Neuronal stem cell (in vitro differentiated cells): ENCODE measurements around the gene RSPH1.

ENCODE experiments used
- DNase-seq: peaks from one replicate; pipeline ENCODE4 v3.0.0-alpha.2; 2013; ENCODE audit warnings: low spot score
- H2AFZ ChIP-seq: one replicate; pipeline ENCODE4 v1.6.1; 2013; ENCODE audit warnings: mild to moderate bottlenecking, low read length, inconsistent platforms
- H2AK5ac ChIP-seq: 2 replicates; pipeline ENCODE4 v1.6.1; 2013; ENCODE audit warnings: low read depth, mild to moderate bottlenecking, inconsistent platforms, low read length, moderate library complexity, mixed read lengths
- H2BK120ac ChIP-seq: 2 replicates; pipeline ENCODE4 v1.6.1; 2013; ENCODE audit warnings: low read depth, mild to moderate bottlenecking, inconsistent platforms, low read length, moderate library complexity, mixed read lengths
- H2BK12ac ChIP-seq: one replicate; pipeline ENCODE4 v1.6.1; 2013; ENCODE audit warnings: low read length, inconsistent platforms
- H2BK15ac ChIP-seq: 2 replicates; pipeline ENCODE4 v1.6.1; 2013; ENCODE audit warnings: mild to moderate bottlenecking, low read length, inconsistent platforms, mixed read lengths
- H2BK5ac ChIP-seq: one replicate; pipeline ENCODE4 v1.6.1; 2013; ENCODE audit warnings: inconsistent platforms, mild to moderate bottlenecking, low read length, moderate library complexity
- H3K14ac ChIP-seq: one replicate; pipeline ENCODE4 v1.6.1; 2013; ENCODE audit warnings: low read length, inconsistent platforms
- H3K18ac ChIP-seq: 2 replicates; pipeline ENCODE4 v1.6.1; 2013; ENCODE audit warnings: low read length, inconsistent platforms
- H3K23ac ChIP-seq: 2 replicates; pipeline ENCODE4 v1.6.1; 2013; ENCODE audit warnings: low read depth, mild to moderate bottlenecking, mixed read lengths, low read length, inconsistent platforms; ENCODE audit not compliant: poor library complexity
- H3K27ac ChIP-seq: replicated peaks from 3 replicates; pipeline ENCODE4 v1.5.1; 2013; ENCODE audit warnings: low read length, inconsistent platforms
- H3K27me3 ChIP-seq, 3 experiments: 2 replicates each; pipeline ENCODE4 v1.6.1; 2013; ENCODE audit warnings: low read length in 3 of 3, mild to moderate bottlenecking in 2 of 3, inconsistent platforms in 1 of 3, low read depth in 1 of 3, mixed read lengths in 1 of 3, moderate library complexity in 1 of 3; ENCODE audit not compliant: control insufficient read depth in 3 of 3, insufficient read depth in 3 of 3
- H3K36me3 ChIP-seq, 2 donors: replicated peaks in 1 of 2; 2 replicates each; pipeline ENCODE4 v1.6.1; 2013; ENCODE audit warnings: low read length in 2 of 2; ENCODE audit not compliant: control insufficient read depth in 2 of 2, insufficient read depth in 2 of 2
- H3K4ac ChIP-seq: 2 replicates; pipeline ENCODE4 v1.6.1; 2013; ENCODE audit warnings: inconsistent platforms, mild to moderate bottlenecking, low read length, moderate library complexity
- H3K4me1 ChIP-seq, 2 donors: 1 replicate in 1 of 2; 2 replicates in 1 of 2; pipeline ENCODE4 v1.6.1; 2013; ENCODE audit warnings: low read length in 2 of 2, low read depth in 1 of 2; ENCODE audit not compliant: control insufficient read depth in 2 of 2, insufficient read depth in 1 of 2
- H3K4me2 ChIP-seq: one replicate; pipeline ENCODE4 v1.6.1; 2013; ENCODE audit warnings: mild to moderate bottlenecking, low read length, inconsistent platforms; ENCODE audit not compliant: insufficient read depth, poor library complexity, severe bottlenecking
- H3K4me3 ChIP-seq, 2 donors: 2 replicates each; pipeline ENCODE4 v1.5.1; 2013; ENCODE audit warnings: low read length in 2 of 2, mild to moderate bottlenecking in 2 of 2, inconsistent platforms in 1 of 2, moderate library complexity in 1 of 2
- H3K79me1 ChIP-seq: one replicate; pipeline ENCODE4 v1.6.1; 2013; ENCODE audit warnings: low read depth, mild to moderate bottlenecking, inconsistent platforms, low read length, moderate library complexity
- H3K9ac ChIP-seq: one replicate; pipeline ENCODE4 v1.6.1; 2013; ENCODE audit warnings: mild to moderate bottlenecking, low read depth, low read length, inconsistent platforms; ENCODE audit not compliant: poor library complexity
- H3K9me3 ChIP-seq, 2 donors: replicated peaks in 1 of 2; 2 replicates each; pipeline versions ENCODE3 to v1.6.1; 2013; ENCODE audit warnings: low read length in 2 of 2, mild to moderate bottlenecking in 2 of 2, inconsistent platforms in 1 of 2, low read depth in 1 of 2, mixed read lengths in 1 of 2, moderate library complexity in 1 of 2; ENCODE audit not compliant: control insufficient read depth in 2 of 2, insufficient read depth in 1 of 2
- H4K8ac ChIP-seq: one replicate; pipeline ENCODE4 v1.6.1; 2013; ENCODE audit warnings: low read depth, mild to moderate bottlenecking, inconsistent platforms, low read length, moderate library complexity
- H4K91ac ChIP-seq: one replicate; pipeline ENCODE4 v1.6.1; 2013; ENCODE audit warnings: low read length, low read depth, mild to moderate bottlenecking, inconsistent platforms; ENCODE audit not compliant: poor library complexity
- WGBS, 2 donors: extraction: QIAGEN DNeasy Blood & Tissue Kit; methylation state at CpG; one replicate each; pipeline ENCODE4 v1.1.7; 2013; ENCODE audit warnings: missing lambda C conversion rate in 2 of 2, mixed read lengths in 1 of 2; ENCODE audit not compliant: insufficient read length in 2 of 2, insufficient replicate concordance in 1 of 2; ENCODE audit errors: extremely low coverage in 2 of 2; 5-methylcytosine and 5-hydroxymethylcytosine counted together

RSPH1 gene

GRCh38 chr21:42513985-42514882, 18.2 kb upstream of the RSPH1 start:
- WGBS, 2 donors = no CpG with 5 or more reads among the region's 77 CpGs
- H2BK15ac ChIP-seq = peak overlapping the region; percentile 30

GRCh38 chr21:42513151-42513984, 17.3 kb upstream of the RSPH1 start, which contains the start of gene SLC37A1:
Gene SLC37A1 (plus strand): TSS chr21:42513852. CDS start chr21:42518455, 4,603 bp downstream.
- Histone ChIP-seq H3K9ac (peak within 1 kb of the TSS; percentile 36), H3K4me3 (peak within 1 kb of the TSS; percentile 32 to 79), H2AFZ (peak within 1 kb of the TSS; percentile 86), H2BK5ac (peak within 1 kb of the TSS; percentile 27), H2BK12ac (peak within 1 kb of the TSS; percentile 46), H3K23ac (peak within 1 kb of the TSS; percentile 71), H3K18ac (peak within 1 kb of the TSS; percentile 92), H2BK15ac (peak within 1 kb of the TSS; percentile 45), H3K9me3 (no peaks in the 10 kb centered on the region), H3K14ac (no peak within 1 kb of the TSS), H3K27me3 (peaks cover 0 to 82% (median 13%) of the 10 kb centered on the region in 3 experiments), H3K4ac (no peak within 1 kb of the TSS), H4K91ac (no peak within 1 kb of the TSS), H3K27ac (no peak within 1 kb of the TSS), H3K4me2 (peak within 1 kb of the TSS; percentile 92), H2BK120ac (no peak within 1 kb of the TSS), H3K4me1 (peaks cover 10% of the 10 kb centered on the region in 2 donors), H3K79me1 (no peaks in the 10 kb centered on the region), H2AK5ac (peak within 1 kb of the TSS; percentile 76), H4K8ac (no peak within 1 kb of the TSS), H3K36me3 (no peaks in the 10 kb centered on the region)
- no CpG with 5 or more reads among the region's 88 CpGs for WGBS, 2 donors
- DNase-seq = no peak

More at GRCh38 chr21:42513985-42514882, 18.2 kb upstream of the RSPH1 start:
- H3K27ac ChIP-seq = no peak overlapping the region
- peak overlapping the region; percentile 26 for H3K23ac ChIP-seq
- peak overlapping the region; percentile 36 for H3K9ac ChIP-seq
- no peak overlapping the region for H4K8ac ChIP-seq
- H3K27me3 ChIP-seq = peaks cover 0 to 88% (median 13%) of the 10 kb centered on the region in 3 experiments
- peak overlapping the region; percentile 32 to 79 for H3K4me3 ChIP-seq
- no peak overlapping the region for H3K14ac ChIP-seq
- peak overlapping the region; percentile 27 for H2BK5ac ChIP-seq
- no peak overlapping the region for H4K91ac ChIP-seq
- H3K79me1 ChIP-seq = no peaks in the 10 kb centered on the region
- no peak overlapping the region for H2BK120ac ChIP-seq
- H2AK5ac ChIP-seq = no peak overlapping the region
- peak overlapping the region; percentile 86 for H2AFZ ChIP-seq
- H3K4me2 ChIP-seq = peak overlapping the region; percentile 92
- no peak for DNase-seq
- no peaks in the 10 kb centered on the region for H3K9me3 ChIP-seq
- H2BK12ac ChIP-seq = no peak overlapping the region
- peaks cover 10% of the 10 kb centered on the region in 2 donors for H3K4me1 ChIP-seq
- no peaks in the 10 kb centered on the region for H3K36me3 ChIP-seq
- H3K4ac ChIP-seq = no peak overlapping the region
- H3K18ac ChIP-seq = peak overlapping the region; percentile 69

GRCh38 chr21:42512346-42513034, 16.5 kb upstream of the RSPH1 start:
- Histone ChIP-seq H3K18ac (peak overlapping the region; percentile 65), H3K27ac (no peak overlapping the region), H3K9me3 (no peaks in the 10 kb centered on the region), H2AK5ac (peak overlapping the region; percentile 76), H3K4ac (no peak overlapping the region), H3K4me3 (no peak overlapping the region), H2BK15ac (peak overlapping the region; percentile 45), H3K4me1 (peaks cover 9 to 10% of the 10 kb centered on the region in 2 donors), H3K14ac (no peak overlapping the region), H2BK12ac (peak overlapping the region; percentile 95), H3K27me3 (peaks cover 0 to 73% (median 13%) of the 10 kb centered on the region in 3 experiments), H4K8ac (no peak overlapping the region), H2AFZ (peak overlapping the region; percentile 81), H4K91ac (no peak overlapping the region), H3K4me2 (no peak overlapping the region), H3K79me1 (no peaks in the 10 kb centered on the region), H3K23ac (no peak overlapping the region), H2BK120ac (no peak overlapping the region), H3K9ac (no peak overlapping the region), H3K36me3 (no peaks in the 10 kb centered on the region), H2BK5ac (no peak overlapping the region)
- DNase-seq = no peak
- WGBS, 2 donors = no CpG with 5 or more reads among the region's 16 CpGs
